H1 (cell line): ENCODE measurements around the gene NFYB. TPM values are rescaled to one million over a fixed set of nuclear protein-coding genes. Genes with fewer than 3 reads are reported as not detected.
A peak's percentile ranks its signal among the peaks of the same experiment; 100 is the strongest.

Source experiments
- ATF3 ChIP-seq: IDR thresholded peaks from 2 replicates; pipeline ENCODE4 v1.6.1; 2011; ENCODE audit warnings: low read depth, mild to moderate bottlenecking, low read length; ENCODE audit not compliant: insufficient read depth
- EGR1 ChIP-seq: IDR thresholded peaks from 2 replicates; pipeline ENCODE4 v1.6.1; 2011; ENCODE audit warnings: low read depth, low read length, borderline replicate concordance
- KDM4A ChIP-seq: IDR thresholded peaks from one replicate; pipeline ENCODE4 v1.7.1; 2012; ENCODE audit warnings: low read depth, mild to moderate bottlenecking, moderate library complexity, low read length, inconsistent platforms; ENCODE audit not compliant: severe bottlenecking
- PHF8 ChIP-seq: fragments of 200-600 bp; sonication (generic); conservative IDR thresholded peaks from 2 replicates; pipeline ENCODE4 v1.7.1; 2012; ENCODE audit warnings: low read depth, mild to moderate bottlenecking, inconsistent platforms, low read length, moderate library complexity
- SP4 ChIP-seq: IDR thresholded peaks from 2 replicates; pipeline ENCODE4 v1.6.1; 2012; ENCODE audit warnings: low read length, inconsistent platforms
- polyA plus RNA-seq, 7 experiments: library from polyadenylated mRNA; depleted of rRNA in 3 of 7; stranded (reverse) in 5 of 7; unstranded in 2 of 7; fragments of >200 nt in 5 of 7; fragments of 200-250 nt in 2 of 7; gene quantifications; 1 replicate in 5 of 7; 2 replicates in 1 of 7; 4 replicates in 1 of 7; pipeline versions ENCODE4 v1.2.1 to v1.2.3, GENCODE V29; 2011 to 2013; ENCODE audit warnings: missing spikeins in 2 of 7, mixed read lengths in 2 of 7
- total RNA-seq: library from RNA; stranded (reverse); fragmentation: NEBNext Ultra II Directional; extraction: Animal tissue kit (Norgen Biotek cat#: 25700); gene quantifications from 2 replicates; pipeline ENCODE4 v1.2.1, GENCODE V29; 2021

The NFYB gene
- total and polyA plus RNA-seq, 2 of the 8 experiments (the other 6 are each of a cell fraction or from before 2014, with no cell fraction given), result 29.1 to 43.5 TPM

DNA sequence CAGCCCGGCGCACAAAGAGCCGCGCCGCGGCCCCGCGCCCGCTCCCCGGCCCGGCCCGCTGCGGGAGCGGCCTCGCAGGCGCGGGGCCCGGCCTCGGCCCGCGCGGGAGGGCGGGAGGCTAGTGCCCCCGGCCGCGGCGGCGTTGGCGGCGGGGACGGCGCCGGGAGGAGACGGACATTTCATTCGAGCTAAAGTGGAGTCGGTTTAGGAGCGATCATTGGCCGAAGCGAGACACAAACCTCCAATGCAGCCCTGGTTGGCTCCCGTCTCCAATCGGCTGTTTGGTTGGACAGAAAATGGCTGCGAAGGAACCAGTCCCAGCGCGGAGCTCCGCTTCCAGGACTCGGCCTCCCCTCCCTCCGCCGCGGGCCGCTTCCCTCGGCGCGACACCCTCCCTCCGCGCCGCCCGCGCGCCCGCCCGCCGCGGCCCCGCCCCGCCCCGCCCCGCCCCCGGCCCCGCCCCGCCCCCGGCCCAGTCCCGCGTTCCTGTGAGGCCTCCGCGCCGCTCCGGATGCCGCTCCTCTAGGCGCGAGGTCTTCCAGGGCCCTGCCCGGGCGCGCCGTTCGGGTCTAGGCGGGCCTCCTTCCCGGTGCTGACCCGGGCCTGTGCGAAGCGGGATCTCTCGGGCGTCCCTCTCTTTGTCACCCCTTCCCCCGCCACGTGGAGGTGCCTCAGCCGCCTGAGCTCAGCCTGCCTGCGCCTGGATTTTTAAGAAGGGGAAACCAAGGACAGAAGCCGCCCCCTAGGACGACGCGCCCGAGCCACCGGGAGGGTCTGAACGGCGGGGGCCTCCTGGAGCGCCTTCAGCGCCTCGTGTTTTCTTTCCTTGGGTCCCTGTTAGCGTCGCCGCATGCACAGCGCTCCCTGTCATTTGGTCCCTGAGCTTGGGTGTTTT is at the start of gene NFYB (continued):
- TF ChIP-seq SP4 (no peak), ATF3 (no peak), PHF8 (peak; percentile 38), EGR1 (no peak), KDM4A (peak; percentile 58)
- TF ChIP-seq, all 59 proteins: peak for 20
